CD4-positive, alpha-beta T cell treated with Interleukin-12 subunit alpha and Interleukin-12 subunit beta, for 1 hour (primary cell): Measurements from ENCODE around the gene RELN.

ENCODE experiments used
- DNase-seq: peaks from one replicate; pipeline ENCODE4 v3.0.0-alpha.2; 2020

RELN gene

DNA sequence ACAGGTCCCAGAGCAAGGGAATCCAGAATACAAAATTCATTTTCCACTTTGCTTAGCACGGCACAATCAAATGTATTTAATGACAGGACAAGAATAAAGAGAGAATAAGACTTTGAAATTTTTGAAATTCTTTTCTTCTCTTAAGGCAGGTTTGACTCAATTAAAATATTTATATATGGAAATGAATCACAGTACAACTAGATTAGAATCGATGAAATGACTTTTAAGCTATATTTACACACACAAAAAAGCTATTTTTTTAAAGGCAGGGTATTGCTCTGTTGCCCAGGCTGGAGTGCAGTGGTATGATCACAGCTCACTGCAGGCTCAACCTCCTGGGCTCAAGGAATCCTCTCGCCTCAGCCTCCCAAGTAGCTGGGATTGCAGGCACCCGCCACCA is 278.0 kb downstream of the RELN start:
- DNase-seq: no peak

DNA sequence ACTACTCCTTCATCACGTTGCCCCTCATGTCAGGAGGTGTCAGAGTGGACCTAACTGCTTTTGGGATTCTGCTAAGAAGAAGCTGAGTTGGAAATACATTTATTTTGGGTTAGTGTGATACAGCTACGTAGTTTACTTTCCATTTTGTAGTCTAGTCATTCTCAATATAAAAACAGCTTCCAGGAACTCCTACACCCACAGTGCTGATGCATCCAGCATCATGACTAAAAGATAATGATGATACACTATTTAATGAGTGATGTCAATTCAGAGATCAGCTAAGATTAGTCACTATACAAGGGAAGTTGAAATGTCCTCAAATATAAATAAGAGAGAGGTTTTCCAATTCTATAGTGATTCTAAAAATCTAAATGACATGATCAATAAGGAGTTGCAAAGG is 279.2 kb downstream of the RELN start:
- no peak for DNase-seq

DNA sequence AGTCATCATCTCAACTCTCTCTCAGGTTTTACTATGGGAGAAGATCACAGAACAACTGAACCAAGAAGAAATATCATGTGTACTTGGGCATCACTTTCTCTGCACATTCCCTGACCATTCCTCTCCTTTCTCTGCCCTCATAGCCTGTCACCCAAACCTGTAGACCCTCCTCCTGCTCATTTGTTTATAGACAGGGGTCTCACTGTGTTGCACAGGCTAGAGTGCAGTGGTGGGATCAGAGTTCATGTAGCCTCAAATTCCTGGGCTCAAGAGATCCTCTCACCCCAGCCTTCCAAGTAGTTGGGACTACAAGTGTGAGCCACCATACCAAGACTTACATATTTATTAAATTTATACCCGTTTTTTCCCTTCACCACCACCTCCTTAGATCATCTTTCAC is 282.7 kb downstream of the RELN start:
- DNase-seq: no peak

DNA sequence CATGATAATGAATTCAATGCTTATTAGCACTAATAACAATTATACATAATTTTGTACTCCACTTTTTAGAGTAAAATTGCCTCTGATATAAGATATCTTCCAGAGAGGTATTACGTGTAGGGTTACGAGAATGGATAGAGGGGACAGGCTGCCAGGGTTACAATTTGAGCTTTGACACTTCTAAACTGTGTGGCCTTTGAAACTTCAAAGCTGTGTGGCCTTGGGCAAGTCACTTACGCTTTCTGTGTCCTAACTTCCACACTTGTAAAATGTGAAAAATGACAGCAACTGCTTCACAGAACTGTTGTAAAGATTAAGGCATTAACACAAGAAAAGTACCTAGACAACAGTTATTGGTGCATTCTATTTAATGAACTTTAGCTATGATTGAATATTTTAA is 283.9 kb downstream of the RELN start:
- no peak for DNase-seq

DNA sequence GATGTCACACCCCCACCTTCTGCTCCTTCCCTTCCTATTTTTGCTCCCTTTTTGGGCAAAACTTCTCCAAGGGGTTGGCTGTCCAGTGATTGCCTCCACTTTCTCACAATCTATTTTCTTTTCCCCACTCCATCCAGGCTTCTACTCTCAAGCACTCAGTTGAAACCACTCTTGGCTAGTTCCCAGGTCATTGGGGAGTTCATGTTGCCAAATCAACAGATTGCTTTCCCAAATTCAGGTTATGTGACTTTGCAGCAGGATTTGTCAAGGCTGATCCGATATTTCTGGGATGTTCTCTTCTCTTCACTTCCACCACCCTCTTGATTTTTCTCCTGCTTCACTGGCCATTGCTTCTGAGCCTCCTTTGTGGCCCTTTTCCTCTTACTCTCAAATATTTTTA is 284.8 kb downstream of the RELN start:
- DNase-seq: no peak

DNA sequence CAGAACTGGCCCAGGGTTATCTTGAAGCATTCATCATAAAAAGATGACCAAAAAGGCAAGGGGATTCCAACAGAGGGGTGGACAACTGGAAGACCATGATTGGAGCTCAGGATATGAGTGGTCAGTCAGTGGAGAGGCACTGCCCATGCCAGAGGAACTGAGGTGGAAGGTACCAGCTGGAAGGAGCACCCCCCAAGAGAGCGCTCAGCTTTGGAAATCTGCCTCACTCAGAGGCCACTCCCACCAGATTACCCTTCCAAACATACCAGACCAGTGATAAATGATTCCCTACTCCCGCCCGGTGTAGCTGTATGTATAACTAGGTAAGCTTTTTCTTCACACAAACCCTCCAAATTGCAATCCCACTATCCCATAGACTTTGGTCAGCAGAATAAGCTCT is 286.5 kb downstream of the RELN start:
- DNase-seq: no peak

DNA sequence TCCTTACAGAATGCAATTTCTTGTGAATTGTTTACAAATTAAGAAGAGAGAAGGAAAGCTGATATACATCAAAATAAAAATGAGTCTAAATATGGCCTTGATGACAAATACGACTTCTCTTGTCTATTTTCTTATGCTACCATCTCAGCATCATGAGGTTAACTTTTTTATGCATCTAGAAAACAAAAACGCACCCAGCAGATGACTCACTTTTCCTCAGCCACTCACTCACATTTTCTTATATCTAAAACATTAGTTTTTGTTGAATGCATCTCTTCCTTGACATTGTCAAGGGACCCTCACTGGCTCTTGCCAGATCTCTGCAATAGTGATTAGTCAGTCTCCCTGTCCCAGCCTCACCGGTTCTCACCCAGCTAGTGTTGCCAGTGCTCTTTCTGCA is 287.0 kb downstream of the RELN start:
- DNase-seq: no peak

DNA sequence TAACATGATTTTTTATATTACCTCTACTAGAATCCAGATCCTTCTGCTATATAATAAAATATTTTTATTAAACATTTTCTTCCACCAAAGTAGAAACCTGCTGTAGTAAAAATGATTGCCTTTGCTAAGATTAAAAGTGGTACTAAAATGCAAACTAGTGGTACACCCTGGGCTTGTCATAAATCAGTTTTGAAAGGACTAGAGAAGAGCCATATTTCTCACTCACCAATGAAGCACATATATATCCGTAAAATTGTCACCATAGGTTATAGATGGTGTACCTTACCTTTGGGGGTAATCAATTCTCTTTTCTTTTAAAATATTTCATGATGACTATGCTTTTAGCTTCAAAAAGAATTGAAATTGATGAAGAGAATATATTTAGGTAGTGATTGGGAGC is 290.4 kb downstream of the RELN start:
- no peak for DNase-seq

DNA sequence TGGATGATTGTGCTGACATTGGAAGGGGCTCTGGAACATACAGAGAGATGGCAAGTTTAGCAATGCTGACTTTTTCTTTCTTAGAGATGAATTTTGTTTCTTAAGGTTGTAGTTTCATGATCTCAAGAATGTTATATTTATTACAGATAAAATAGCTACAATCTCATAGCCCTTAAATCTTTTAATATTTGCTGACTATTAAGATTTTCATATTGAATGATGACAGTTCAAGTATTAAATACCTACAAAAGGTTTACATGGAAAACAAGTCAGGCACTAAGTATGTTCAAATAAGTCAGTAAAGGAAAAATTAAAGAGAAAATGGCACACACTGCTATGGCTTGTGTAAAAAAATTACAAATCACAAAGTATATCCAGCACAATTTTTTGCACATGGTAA is 291.4 kb downstream of the RELN start:
- no peak for DNase-seq

DNA sequence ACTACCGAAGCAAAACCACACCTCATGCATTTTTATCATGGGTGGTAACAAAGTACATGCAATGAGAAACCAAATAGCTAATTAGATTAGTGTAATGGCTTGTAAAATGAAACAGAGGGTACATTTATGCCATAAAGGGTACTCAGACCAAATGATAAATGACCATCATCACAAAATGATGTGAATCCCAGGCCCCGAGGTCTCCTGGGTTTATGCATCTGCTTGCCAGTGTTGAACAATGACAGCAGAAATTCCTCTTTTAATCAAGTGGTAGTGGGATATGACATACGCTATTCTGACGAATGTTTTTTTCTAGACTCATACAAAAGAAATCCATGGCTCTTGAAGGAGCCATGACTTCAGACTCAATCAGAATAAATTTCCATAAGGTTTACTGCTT is 293.9 kb downstream of the RELN start:
- no peak for DNase-seq

DNA sequence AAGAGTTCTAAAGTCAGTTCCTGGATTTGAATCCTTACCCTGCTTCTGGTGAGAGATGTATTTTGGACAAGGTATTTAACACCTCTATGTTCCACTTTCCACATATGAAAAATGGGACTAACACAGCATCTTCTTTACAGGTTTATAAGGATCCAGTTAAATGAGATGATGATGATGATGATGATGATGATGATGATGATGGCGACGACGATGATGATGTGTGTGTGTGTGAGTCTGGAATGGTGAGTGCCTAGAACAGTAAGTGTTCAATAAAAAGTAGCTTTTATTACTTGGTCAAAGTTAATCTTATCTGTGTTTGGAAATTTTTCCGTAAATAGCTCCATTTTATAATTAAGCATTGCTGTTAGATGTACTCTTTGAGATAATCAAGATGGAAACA is 295.2 kb downstream of the RELN start:
- no peak for DNase-seq

DNA sequence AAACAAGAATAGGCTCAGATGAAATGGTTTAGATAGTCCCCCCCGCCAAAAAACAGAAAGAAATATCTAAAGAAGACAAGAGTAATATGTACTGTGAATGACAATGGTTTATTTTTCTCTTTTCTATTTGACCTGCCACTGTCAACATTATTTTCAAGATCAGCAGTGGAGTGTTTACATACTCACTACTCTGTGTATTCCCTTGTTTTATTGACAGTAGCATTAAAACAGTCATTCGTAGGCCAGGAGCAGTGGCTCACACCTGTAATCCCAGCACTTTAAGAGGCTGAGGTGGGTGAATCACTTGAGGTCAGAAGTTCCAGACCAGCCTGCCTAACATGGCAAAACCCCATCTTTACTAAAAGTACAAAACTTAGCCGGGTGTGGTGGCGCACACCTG is 298.2 kb downstream of the RELN start:
- DNase-seq: no peak

DNA sequence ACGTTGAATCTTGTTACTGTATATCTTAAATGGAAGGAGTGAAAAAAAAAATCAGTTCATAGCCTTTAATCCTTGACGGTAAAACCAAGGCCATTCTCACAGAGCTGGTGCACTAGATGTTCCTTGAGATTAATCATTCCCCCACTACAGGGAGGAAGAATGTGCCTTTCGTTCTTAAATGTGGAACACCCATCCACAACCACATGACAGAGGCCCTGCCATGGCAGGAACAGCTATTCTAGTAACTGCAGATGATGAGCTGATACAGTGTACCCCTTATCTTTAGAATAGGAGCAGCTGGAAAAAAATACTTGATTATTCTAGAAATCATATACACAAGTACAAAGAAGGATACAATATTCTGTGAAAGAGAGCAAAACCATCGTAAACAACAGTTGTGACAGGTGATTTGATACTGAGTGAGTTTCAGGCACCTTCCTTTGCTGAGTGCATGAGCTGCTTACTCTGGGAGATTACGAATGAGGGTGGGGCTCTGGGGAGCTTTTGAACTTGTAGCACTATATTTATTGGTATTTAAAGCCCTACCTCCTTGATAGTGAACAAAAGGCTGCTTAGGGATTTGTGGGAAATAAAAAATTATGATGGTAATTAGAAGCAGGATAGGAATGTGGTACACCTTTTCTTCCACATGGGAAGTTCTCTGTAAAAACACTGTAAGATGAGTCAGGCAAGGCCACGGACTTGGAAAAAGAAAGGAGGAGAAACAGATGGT is 299.1 kb downstream of the RELN start:
- no peak for DNase-seq

DNA sequence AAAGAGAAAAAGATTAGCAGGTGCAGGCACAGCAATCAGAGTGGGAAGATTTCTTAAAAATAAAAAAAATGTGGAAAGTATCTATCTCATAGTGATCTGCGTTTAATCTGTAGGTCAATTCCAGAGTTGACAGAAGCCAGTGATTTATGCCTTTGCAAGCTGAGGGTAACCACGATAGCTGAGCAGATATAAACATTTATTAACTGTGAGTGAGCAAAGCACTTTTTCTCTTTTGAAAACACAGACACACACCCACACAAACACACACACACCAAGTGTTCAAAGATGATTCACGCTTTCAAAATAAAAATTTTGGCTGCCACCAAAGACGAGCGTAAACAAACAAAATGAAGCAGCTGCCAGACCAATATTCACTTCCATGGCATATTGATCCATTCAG is 300.2 kb downstream of the RELN start:
- no peak for DNase-seq

DNA sequence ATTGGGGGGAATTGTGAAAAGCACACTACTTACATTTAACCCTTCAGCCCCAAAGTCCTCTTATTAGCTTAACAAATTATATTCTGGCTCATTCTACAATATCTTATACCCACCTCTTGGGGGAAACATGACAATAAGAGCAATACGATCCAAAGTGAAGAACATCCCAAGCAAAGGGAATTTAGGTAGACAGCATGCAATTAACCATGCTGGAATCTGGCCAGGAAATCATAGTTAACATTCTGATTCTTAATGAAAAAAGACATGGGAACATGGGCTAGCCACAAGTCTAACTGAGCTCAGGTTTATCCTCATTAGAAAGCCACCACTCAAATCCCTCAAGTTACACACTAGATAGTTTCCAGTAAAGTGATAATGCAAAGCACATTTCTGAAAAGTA is 301.5 kb downstream of the RELN start:
- DNase-seq: no peak

DNA sequence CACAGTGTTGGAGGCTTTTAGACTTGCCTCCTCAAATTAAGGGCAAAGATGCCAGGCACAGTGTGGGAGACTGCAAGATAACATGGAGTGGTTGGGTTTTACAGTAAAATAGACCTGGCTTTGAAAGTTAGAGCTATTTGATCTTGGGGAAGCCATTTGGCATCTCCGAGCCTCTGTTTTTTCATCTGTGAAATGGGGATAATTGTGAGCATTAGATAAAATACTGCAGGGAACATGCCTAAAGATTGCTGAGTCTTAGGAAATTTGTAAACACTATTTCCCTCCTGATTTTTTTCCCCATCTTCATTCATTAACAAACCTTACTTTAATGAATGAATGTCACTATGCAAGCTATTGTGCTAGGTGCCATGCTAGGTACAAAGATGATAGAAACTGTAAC is 302.2 kb downstream of the RELN start:
- no peak for DNase-seq

DNA sequence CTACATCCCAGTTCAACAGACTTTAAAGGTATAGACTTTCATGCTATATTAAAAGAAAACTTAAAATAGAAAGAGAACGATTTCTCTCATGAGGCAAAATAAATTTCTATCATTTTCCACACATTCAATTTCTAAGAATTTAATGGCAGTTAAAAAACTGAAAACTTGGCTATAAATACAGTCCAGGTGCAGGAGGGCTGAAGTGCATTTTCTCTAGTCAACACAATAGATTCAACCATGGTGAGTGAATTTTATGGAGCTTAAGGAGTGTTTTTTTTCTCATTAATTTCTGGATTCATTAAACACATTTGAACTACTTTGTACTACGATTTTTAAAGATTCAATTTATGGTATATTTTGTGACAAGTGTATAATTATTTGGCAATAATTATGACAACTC is 302.7 kb downstream of the RELN start:
- no peak for DNase-seq

DNA sequence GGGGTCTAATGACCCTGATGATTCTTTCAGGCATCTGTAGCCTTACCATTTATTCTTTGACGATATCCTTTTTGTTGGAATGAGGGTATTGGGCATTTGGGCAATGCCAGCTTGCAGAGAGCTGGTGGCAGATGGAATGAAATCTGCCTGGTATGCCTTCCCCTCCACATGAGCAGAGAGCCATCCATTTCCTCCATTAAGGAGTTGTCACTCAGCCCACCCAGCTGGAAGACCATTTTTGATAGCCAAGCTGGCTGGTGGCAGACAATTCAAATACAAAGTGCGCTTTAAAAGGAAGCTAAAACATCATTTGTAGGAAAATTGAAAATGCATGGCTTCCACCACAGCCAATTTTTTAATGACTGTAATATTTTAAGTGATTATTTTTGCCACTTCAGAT is 303.4 kb downstream of the RELN start:
- no peak for DNase-seq

DNA sequence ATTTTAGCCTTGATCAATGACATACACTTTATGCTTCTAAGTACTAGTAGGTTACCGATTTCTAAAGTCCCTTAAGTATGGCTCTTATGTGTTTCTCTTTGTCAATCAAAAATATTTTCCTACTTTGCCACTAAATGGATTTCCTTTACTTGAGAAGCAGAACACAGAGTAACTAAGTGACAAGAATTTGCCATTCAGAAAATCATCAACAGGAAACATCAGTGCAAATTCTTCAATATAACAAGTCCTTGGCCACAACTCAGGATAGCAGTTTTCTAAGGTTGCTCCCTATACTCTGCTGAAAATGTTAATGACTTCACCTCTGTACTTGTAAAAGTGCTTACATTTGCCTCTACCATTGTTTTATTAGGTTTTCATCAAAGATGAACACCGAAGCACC is 303.8 kb downstream of the RELN start:
- DNase-seq: no peak

DNA sequence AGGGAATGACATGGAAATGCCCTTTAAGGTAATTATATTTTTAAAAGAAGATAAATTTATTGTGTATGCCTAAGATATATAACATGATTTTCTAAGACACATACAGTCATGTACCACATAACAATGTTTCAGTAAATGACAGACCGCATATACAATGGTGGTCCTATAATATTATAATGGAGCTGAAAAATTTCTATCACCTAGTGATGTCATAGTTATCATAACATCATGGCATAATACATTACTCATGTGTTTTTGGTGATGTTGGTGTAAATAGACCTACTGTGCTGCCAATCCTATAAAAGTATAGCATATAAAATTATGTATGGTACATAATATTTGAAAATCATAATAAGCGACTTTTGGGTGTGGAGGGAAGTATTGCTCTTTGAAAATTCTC is 306.1 kb downstream of the RELN start:
- DNase-seq: no peak

DNA sequence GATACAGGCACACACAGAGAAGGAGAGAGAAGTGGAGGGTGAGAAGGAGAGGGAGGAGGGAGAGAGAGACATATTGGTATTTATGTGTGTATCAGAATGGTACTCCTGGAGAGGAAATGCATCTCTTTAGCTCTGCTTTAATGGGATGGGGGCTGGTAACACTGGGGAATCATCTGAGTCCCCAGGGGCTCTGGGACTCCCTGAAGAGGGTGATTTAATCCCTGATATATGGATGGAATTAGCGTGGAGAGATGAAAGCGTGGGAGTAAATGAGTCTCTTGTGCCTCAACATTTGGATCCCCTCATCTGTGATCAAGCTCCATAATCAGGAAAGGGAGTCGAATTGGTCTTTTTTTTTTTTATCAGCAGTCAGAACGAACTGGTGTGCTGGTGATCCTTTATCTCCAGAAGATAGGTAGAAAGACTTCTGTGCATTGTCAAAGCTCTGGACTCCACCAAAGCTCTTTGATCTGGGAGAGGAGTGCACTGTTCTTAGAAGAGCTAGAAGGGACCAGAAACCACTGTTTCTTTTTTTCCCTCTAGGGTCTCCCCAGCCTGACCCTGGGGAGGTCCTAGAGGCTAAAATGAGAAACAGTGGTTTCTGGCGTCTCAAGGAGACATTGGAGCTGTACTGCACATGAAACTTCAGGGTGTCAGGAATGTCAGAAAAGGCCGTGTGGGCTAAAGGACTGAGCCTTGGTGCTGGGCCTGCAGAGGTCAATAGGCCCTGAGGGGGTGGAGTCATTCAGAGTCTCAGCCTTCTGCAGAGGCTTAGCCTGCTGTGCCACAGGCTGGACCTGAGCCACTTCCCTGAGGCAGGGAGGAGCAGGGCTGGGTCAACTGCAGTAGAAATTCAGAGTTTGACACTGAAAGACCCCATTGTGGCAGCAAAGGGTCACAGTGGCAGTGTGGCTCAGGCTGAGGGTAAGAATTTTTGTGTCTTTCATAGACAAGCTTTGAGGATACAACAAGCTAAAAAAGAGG is 309.0 kb downstream of the RELN start:
- DNase-seq: no peak

DNA sequence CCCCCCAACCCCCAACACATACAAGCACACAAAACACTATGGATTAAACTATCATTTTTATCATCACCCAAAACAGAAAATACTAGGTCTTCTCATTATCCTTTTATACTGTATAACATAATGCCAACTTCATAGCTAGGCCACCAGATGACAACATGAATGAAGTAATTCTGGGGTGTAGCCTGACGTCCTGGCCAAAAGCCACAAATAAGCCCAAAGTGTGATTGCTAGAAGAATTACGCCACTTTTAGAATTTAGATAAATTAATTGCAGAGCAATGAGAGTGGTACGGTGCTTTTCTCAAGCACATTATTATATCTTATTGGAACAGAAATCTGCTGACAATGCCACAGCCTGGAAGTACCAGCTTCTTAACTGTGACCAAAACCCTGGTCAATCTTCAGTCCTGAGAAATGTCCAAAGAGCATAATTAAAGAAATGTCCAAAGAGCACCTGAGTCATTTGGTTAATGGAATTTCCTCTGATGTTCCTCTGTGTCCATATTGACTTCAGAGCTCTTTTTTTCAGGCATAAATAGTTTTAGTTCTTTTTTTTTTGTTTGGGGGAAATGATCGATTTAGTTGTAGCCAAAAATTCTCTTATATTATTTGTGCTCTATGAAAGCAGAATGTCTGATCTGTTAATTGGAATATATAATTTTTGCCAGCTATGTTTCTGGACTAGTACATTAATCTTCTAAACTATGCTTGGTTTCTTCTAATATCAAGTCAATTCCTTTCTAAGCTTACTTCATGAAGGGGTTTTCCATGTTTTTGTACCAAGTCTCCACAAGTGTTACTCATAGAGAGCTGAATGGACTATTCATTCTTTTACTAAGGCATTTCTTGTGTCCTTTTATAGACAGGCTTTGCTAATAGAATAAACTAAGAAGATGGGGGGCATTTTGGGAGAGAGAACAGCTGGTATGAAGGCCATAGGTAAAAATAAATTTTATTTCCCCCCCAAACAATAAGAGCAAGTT is 310.0 kb downstream of the RELN start:
- no peak for DNase-seq

DNA sequence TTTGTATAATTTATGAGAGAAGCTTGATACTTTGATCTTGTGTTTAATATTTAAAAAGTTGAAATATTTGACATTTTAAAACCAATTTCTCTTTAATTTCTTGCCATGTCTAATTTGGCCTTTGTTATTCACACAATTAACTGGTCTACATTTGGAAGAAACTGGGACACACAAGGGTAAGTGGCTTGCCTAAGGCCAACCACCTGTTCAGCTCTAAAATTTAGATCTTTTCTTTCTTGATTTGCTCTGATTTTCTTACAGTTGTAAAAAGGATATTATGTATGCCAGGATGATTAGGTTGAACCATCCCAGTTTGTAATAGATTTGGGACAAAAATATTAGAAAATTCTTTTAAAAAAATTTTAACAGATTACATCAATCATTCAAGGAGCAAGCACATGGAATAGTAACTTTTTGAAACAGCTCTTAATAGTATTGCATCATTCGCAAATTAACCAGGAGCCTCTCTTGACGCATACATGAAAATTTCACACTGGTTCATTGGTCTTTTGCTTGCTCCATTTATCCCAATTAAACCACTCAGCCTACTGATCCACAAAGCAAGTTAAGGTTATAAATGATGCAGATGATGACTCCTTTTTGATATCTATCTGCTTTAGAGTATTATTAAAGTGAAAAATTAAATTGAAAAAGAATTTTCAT is 321.0 kb downstream of the RELN start:
- DNase-seq: no peak
